SU-DHL-6 (cell line): ENCODE results near the gene HERC3.

ENCODE experiments used
- H2AFZ ChIP-seq: fragments of 200-600 bp; sonication (generic); 2 replicates; pipeline ENCODE4 v1.6.1; 2014; ENCODE audit warnings: low read depth, mild to moderate bottlenecking, moderate library complexity, mixed read lengths, antibody characterized with exemption, low read length; ENCODE audit not compliant: severe bottlenecking
- H3F3A ChIP-seq: fragments of 200-600 bp; shearing (Covaris generic); 2 replicates; pipeline ENCODE4 v1.6.0; 2016; ENCODE audit warnings: antibody characterized with exemption, mild to moderate bottlenecking; ENCODE audit not compliant: insufficient read depth
- H3K27ac ChIP-seq: fragments of 200-600 bp; sonication (generic); 2 replicates; pipeline ENCODE4 v1.5.1; 2016; ENCODE audit warnings: low read depth, mild to moderate bottlenecking, low read length, moderate library complexity, mixed read lengths
- H3K27me3 ChIP-seq: fragments of 200-600 bp; sonication (generic), shearing (Covaris generic); 2 replicates; pipeline ENCODE4 v1.6.0; 2014; ENCODE audit warnings: mild to moderate bottlenecking, low read length
- H3K36me3 ChIP-seq: fragments of 200-600 bp; sonication (generic); 2 replicates; pipeline ENCODE4 v1.6.1; 2014; ENCODE audit warnings: mild to moderate bottlenecking, low read length, mixed read lengths
- H3K4me2 ChIP-seq: fragments of 300-600, 200-600 bp; shearing (Covaris generic), sonication (generic); 2 replicates; pipeline ENCODE4 v1.6.0; 2014; ENCODE audit warnings: low read length, low read depth, mild to moderate bottlenecking; ENCODE audit not compliant: poor library complexity, severe bottlenecking
- H3K4me3 ChIP-seq: fragments of 200-600 bp; sonication (generic); 2 replicates; pipeline ENCODE4 v1.5.1; 2014; ENCODE audit warnings: antibody characterized with exemption, low read length, mild to moderate bottlenecking, mixed read lengths; ENCODE audit not compliant: insufficient read depth, poor library complexity, severe bottlenecking
- H3K79me2 ChIP-seq: fragments of 200-600 bp; sonication (generic); 2 replicates; pipeline ENCODE4 v1.6.1; 2014; ENCODE audit warnings: mild to moderate bottlenecking, low read length, moderate library complexity; ENCODE audit not compliant: insufficient read depth
- H3K9ac ChIP-seq: fragments of 200-600 bp; sonication (generic); 2 replicates; pipeline ENCODE4 v1.7.0; 2014; ENCODE audit warnings: mild to moderate bottlenecking, low read length
- H3K9me2 ChIP-seq: fragments of 200-600 bp; sonication (generic); replicated peaks from 2 replicates; pipeline ENCODE4 v1.6.1; 2014; ENCODE audit warnings: low read length; ENCODE audit not compliant: insufficient read depth
- H3K9me3 ChIP-seq: fragments of 200-600 bp; sonication (generic); 2 replicates; pipeline ENCODE4 v1.6.1; 2014; ENCODE audit warnings: low read length, mixed read lengths; ENCODE audit not compliant: insufficient read depth
- H4K20me1 ChIP-seq: fragments of 200-600 bp; sonication (generic); 2 replicates; pipeline ENCODE4 v1.6.1; 2014; ENCODE audit warnings: low read depth, mild to moderate bottlenecking, antibody characterized with exemption, low read length, moderate library complexity, mixed read lengths
- CTCF ChIP-seq: fragments of 200-600 bp; sonication (generic); IDR thresholded peaks from one replicate; pipeline ENCODE4 v1.5.1; 2017; ENCODE audit warnings: antibody characterized with exemption, mild to moderate bottlenecking, low read length, moderate library complexity; ENCODE audit not compliant: insufficient read depth, poor library complexity, severe bottlenecking
- EZH2phosphoT487 ChIP-seq: fragments of 200-600 bp; sonication (generic), shearing (Covaris generic); conservative IDR thresholded peaks from 2 replicates; pipeline ENCODE4 v1.6.1; 2018; ENCODE audit warnings: mild to moderate bottlenecking, antibody characterized with exemption, low read length, moderate library complexity, mixed read lengths

Gene HERC3

GRCh38 chr4:88742561-88742960 lies 150.3 kb downstream of the HERC3 start:
- H4K20me1 ChIP-seq: no peaks in the 10 kb centered on the region
- H3K27ac ChIP-seq: no peak overlapping the region
- H3K9me2 ChIP-seq: no peaks in the 10 kb centered on the region
- no peaks in the 10 kb centered on the region for H3K27me3 ChIP-seq
- H3K9ac ChIP-seq: no peak overlapping the region
- H3K4me3 ChIP-seq: no peak overlapping the region
- H2AFZ ChIP-seq: no peak overlapping the region
- H3K79me2 ChIP-seq: no peaks in the 10 kb centered on the region
- H3K9me3 ChIP-seq: no peaks in the 10 kb centered on the region
- H3K36me3 ChIP-seq: no peaks in the 10 kb centered on the region
- no peaks in the 10 kb centered on the region for H3F3A ChIP-seq
- TF ChIP-seq CTCF: no peak
- TF ChIP-seq EZH2phosphoT487: no peak
- no peak overlapping the region for H3K4me2 ChIP-seq

GRCh38 chr4:88743696-88744095 lies 151.4 kb downstream of the HERC3 start:
- H4K20me1 ChIP-seq: no peaks in the 10 kb centered on the region
- H3F3A ChIP-seq: no peaks in the 10 kb centered on the region
- no peak overlapping the region for H3K27ac ChIP-seq
- no peaks in the 10 kb centered on the region for H3K9me3 ChIP-seq
- no peaks in the 10 kb centered on the region for H3K27me3 ChIP-seq
- no peaks in the 10 kb centered on the region for H3K9me2 ChIP-seq
- TF ChIP-seq EZH2phosphoT487 (no peak), CTCF (no peak)
- no peaks in the 10 kb centered on the region for H3K36me3 ChIP-seq
- no peak overlapping the region for H2AFZ ChIP-seq
- no peak overlapping the region for H3K4me2 ChIP-seq
- no peak overlapping the region for H3K4me3 ChIP-seq
- no peak overlapping the region for H3K9ac ChIP-seq
- no peaks in the 10 kb centered on the region for H3K79me2 ChIP-seq

- Histone ChIP-seq H3K27me3 (no peaks in the 10 kb centered on the region), H3K9me3 (no peaks in the 10 kb centered on the region), H4K20me1 (no peaks in the 10 kb centered on the region), H3K9me2 (no peaks in the 10 kb centered on the region), H3K27ac (no peak overlapping the region), H3F3A (no peaks in the 10 kb centered on the region), H3K79me2 (no peaks in the 10 kb centered on the region), H3K9ac (no peak overlapping the region), H3K36me3 (no peaks in the 10 kb centered on the region), H3K4me3 (no peak overlapping the region), H3K4me2 (no peak overlapping the region), H2AFZ (no peak overlapping the region)
- no peak for TF ChIP-seq CTCF
- TF ChIP-seq EZH2phosphoT487: no peak
Observed at GRCh38 chr4:88744609-88745008, 152.3 kb downstream of the HERC3 start.
